OCI-M1 (cell line): ENCODE results near the gene CCDC40.
A peak's percentile ranks its signal among the peaks of the same experiment; 100 is the strongest.
"Not testable (repeated sequence)": the region's sequence is repeated elsewhere in the genome, so short reads cannot be mapped to it uniquely, and the experiment has no call there.

Experiments used
- DNase-seq: peaks from one replicate; lab custom pipeline; 2025; lab: John Stamatoyannopoulos, UW

CCDC40 gene

GRCh38 chr17:80021600-80021999 is 14.8 kb upstream of the CCDC40 start:
- no peak for DNase-seq

GRCh38 chr17:80023481-80024205 is 12.8 kb upstream of the CCDC40 start:
- DNase-seq: no peak

GRCh38 chr17:80024206-80024972 is 12.1 kb upstream of the CCDC40 start:
- no peak for DNase-seq

- no peak for DNase-seq
Observed at GRCh38 chr17:80025140-80025539, 11.3 kb upstream of the CCDC40 start.

GRCh38 chr17:80025796-80026195 is 10.6 kb upstream of the CCDC40 start:
- DNase-seq: no peak

- DNase-seq: no peak
Observed at GRCh38 chr17:80026359-80027042, 9.9 kb upstream of the CCDC40 start.

GRCh38 chr17:80027043-80027435 is 9.4 kb upstream of the CCDC40 start:
- no peak for DNase-seq

GRCh38 chr17:80028030-80028429 is 8.4 kb upstream of the CCDC40 start:
- DNase-seq: no peak

GRCh38 chr17:80029258-80029974 is 7.0 kb upstream of the CCDC40 start:
- DNase-seq: peak; percentile 16

- no peak for DNase-seq
Observed at GRCh38 chr17:80030730-80031410, 5.6 kb upstream of the CCDC40 start.

GRCh38 chr17:80031691-80032430 is 4.6 kb upstream of the CCDC40 start:
- no peak for DNase-seq

GRCh38 chr17:80032614-80033171 is 3.7 kb upstream of the CCDC40 start:
- no peak for DNase-seq

- no peak for DNase-seq
Observed at GRCh38 chr17:80033840-80034239, 2.6 kb upstream of the CCDC40 start.

GRCh38 chr17:80034791-80035686 is 1.4 kb upstream of the CCDC40 start:
- no peak for DNase-seq

GRCh38 chr17:80035687-80035936 is 830 bp upstream of the CCDC40 start, which contains the start of gene TBC1D16:
TSS of gene TBC1D16 (minus strand) at chr17:80035872. CDS start at chr17:80013547, 22,325 bp downstream.
- DNase-seq: no peak

- DNase-seq: no peak
Observed at GRCh38 chr17:80036715-80037477, 454 bp downstream of the CCDC40 start.

GRCh38 chr17:80043963-80044362 is 7.5 kb downstream of the CCDC40 start:
- DNase-seq: no peak

- DNase-seq: no peak
Observed at GRCh38 chr17:80045703-80046102, 9.3 kb downstream of the CCDC40 start.

GRCh38 chr17:80046709-80047108 is 10.3 kb downstream of the CCDC40 start:
- DNase-seq: not testable (repeated sequence)
